HCT116 (cell line): ENCODE measurements around the gene PISD. TPM values are rescaled to one million over a fixed set of nuclear protein-coding genes. Genes with fewer than 3 reads are reported as not detected.
A peak's percentile ranks its signal among the peaks of the same experiment; 100 is the strongest.

ENCODE experiments used
- ATAC-seq: fragments of 200-7000 bp; cut with Tn5 transposase; 2 replicates; pipeline ENCODE4 v1.9.1; 2020; ENCODE audit warnings: mild to moderate bottlenecking, moderate library complexity
- BruUV-seq: library from RNA; stranded (reverse); fragments of 400-500 nt; replicated peaks from 2 replicates; lab custom pipeline; 2021; lab: Mats Ljungman, UMichigan
- CTCF ChIA-PET: fragments of 300-600 bp; sonication (Branson Sonifier 250); formaldehyde crosslinking; loops from one replicate; lab custom pipeline; 2021; ENCODE audit warnings: antibody characterized with exemption; lab: Charles Lee
- POLR2A ChIA-PET: fragments of 300-600, 350-600 bp; sonication (Branson Sonifier 250); formaldehyde crosslinking; loops from one replicate; lab custom pipeline; 2021; ENCODE audit warnings: antibody characterized with exemption; lab: Charles Lee
- RAD21 ChIA-PET, 2 experiments: fragments of 300-600 bp; sonication (Branson Sonifier 250); formaldehyde crosslinking; loops; one replicate each; lab custom pipeline; 2023; ENCODE audit warnings: low total read pairs in 2 of 2; ENCODE audit not compliant: uncharacterized antibody in 2 of 2, unreplicated experiment in 2 of 2, low non-redundant PET in 1 of 2; lab: Charles Lee
- DNase-seq: peaks from one replicate; pipeline ENCODE4 v3.0.0-alpha.2; 2010; ENCODE audit warnings: low read depth, low spot score
- H2AFZ ChIP-seq: fragments of 200-600 bp; shearing (Covaris generic), sonication (generic); 2 replicates; pipeline ENCODE4 v1.6.1; 2017; ENCODE audit warnings: low read depth, mixed run types, mixed read lengths, antibody characterized with exemption, low read length; ENCODE audit not compliant: poor library complexity, severe bottlenecking
- H3K27ac ChIP-seq: 2 replicates; pipeline ENCODE4 v1.5.1; 2012; ENCODE audit warnings: low read depth, low read length
- H3K27me3 ChIP-seq: fragments of 200-600 bp; sonication (generic); 2 replicates; pipeline ENCODE4 v1.6.1; 2016; ENCODE audit warnings: mixed run types, low read length, mixed read lengths; ENCODE audit not compliant: insufficient read depth
- H3K36me3 ChIP-seq, 2 experiments: fragments of 200-500 bp in 1 of 2; fragments of 200-600 bp in 1 of 2; sonication (Bioruptor generic) in 1 of 2; sonication (generic) in 1 of 2; 2 replicates each; pipeline versions ENCODE4 v1.5.1 to v1.6.1; 2014 to 2016; ENCODE audit warnings: low read length in 2 of 2, inconsistent platforms in 1 of 2, mixed read lengths in 1 of 2, mixed run types in 1 of 2; ENCODE audit not compliant: insufficient read depth in 2 of 2, control insufficient read depth in 1 of 2
- H3K4me1 ChIP-seq, 2 experiments: fragments of 200-600 bp in 1 of 2; sonication (generic) in 1 of 2; 2 replicates each; pipeline versions ENCODE4 v1.5.1 to v1.6.1; 2012 to 2017; ENCODE audit warnings: low read length in 2 of 2, inconsistent platforms in 1 of 2, mild to moderate bottlenecking in 1 of 2, mixed read lengths in 1 of 2, mixed run types in 1 of 2, moderate library complexity in 1 of 2; ENCODE audit not compliant: insufficient read depth in 2 of 2, control insufficient read depth in 1 of 2
- H3K4me2 ChIP-seq: fragments of 200-600 bp; sonication (generic); 2 replicates; pipeline ENCODE4 v1.6.1; 2017; ENCODE audit warnings: mixed run types, low read length, mixed read lengths
- H3K4me3 ChIP-seq, 2 experiments: fragments of 200-600 bp in 1 of 2; sonication (generic) in 1 of 2; replicated peaks in 1 of 2; 2 replicates each; pipeline ENCODE4 v1.5.1; 2011 to 2016; ENCODE audit warnings: low read length in 2 of 2, control low read depth in 1 of 2, low read depth in 1 of 2, mild to moderate bottlenecking in 1 of 2, mixed read lengths in 1 of 2, mixed run types in 1 of 2
- H3K79me2 ChIP-seq: fragments of 200-600 bp; sonication (generic); 2 replicates; pipeline ENCODE4 v1.6.1; 2017; ENCODE audit warnings: mild to moderate bottlenecking, mixed run types, low read length, moderate library complexity, mixed read lengths; ENCODE audit not compliant: insufficient read depth
- H3K9ac ChIP-seq: fragments of 200-600 bp; sonication (generic); 2 replicates; pipeline ENCODE4 v1.6.1; 2016; ENCODE audit warnings: low read length, mixed read lengths
- H3K9me2 ChIP-seq: fragments of 200-600 bp; sonication (generic), shearing (Covaris generic); 2 replicates; pipeline ENCODE4 v1.6.1; 2017; ENCODE audit warnings: mixed run types, mild to moderate bottlenecking, moderate library complexity; ENCODE audit not compliant: insufficient read depth
- H3K9me3 ChIP-seq, 2 experiments: fragments of 200-500 bp in 1 of 2; fragments of 200-600 bp in 1 of 2; sonication (Bioruptor generic) in 1 of 2; sonication (generic) in 1 of 2; 2 replicates each; pipeline ENCODE4 v1.6.1; 2014 to 2017; ENCODE audit warnings: low read length in 2 of 2, mixed read lengths in 2 of 2, inconsistent platforms in 1 of 2, low read depth in 1 of 2, mild to moderate bottlenecking in 1 of 2, mixed run types in 1 of 2, moderate library complexity in 1 of 2; ENCODE audit not compliant: control insufficient read depth in 1 of 2, insufficient read depth in 1 of 2
- H4K20me1 ChIP-seq: fragments of 200-600 bp; sonication (generic), shearing (Covaris generic); 2 replicates; pipeline ENCODE4 v1.6.1; 2017; ENCODE audit warnings: mixed run types, mild to moderate bottlenecking, moderate library complexity; ENCODE audit not compliant: insufficient read depth
- CBX3 ChIP-seq: IDR thresholded peaks from 2 replicates; pipeline ENCODE4 v1.6.1; 2012; ENCODE audit warnings: low read depth
- CEBPB ChIP-seq: IDR thresholded peaks from 2 replicates; pipeline ENCODE4 v1.6.1; 2012; ENCODE audit warnings: low read depth
- EGR1 ChIP-seq: IDR thresholded peaks from 2 replicates; pipeline ENCODE4 v1.6.1; 2012; ENCODE audit warnings: low read depth
- ELF1 ChIP-seq: IDR thresholded peaks from 2 replicates; pipeline ENCODE4 v1.6.1; 2012; ENCODE audit warnings: low read depth, borderline replicate concordance
- JUND ChIP-seq: IDR thresholded peaks from 2 replicates; pipeline ENCODE4 v1.6.1; 2012
- RAD21 ChIP-seq: IDR thresholded peaks from 2 replicates; pipeline ENCODE4 v1.6.1; 2012; ENCODE audit warnings: low read depth, mild to moderate bottlenecking
- SIN3A ChIP-seq: IDR thresholded peaks from 2 replicates; pipeline ENCODE4 v1.6.1; 2012; ENCODE audit warnings: low read depth
- YY1 ChIP-seq: IDR thresholded peaks from 2 replicates; pipeline ENCODE4 v1.6.1; 2011; ENCODE audit warnings: low read length, low read depth, moderate library complexity, mild to moderate bottlenecking; ENCODE audit not compliant: insufficient replicate concordance; ENCODE audit errors: extremely low read depth
- ZBTB33 ChIP-seq: IDR thresholded peaks from 2 replicates; pipeline ENCODE4 v1.6.1; 2011; ENCODE audit warnings: mild to moderate bottlenecking, low read length, moderate library complexity; ENCODE audit not compliant: insufficient replicate concordance; ENCODE audit errors: extremely low read depth
- ZFX ChIP-seq: fragments of 450-650 bp; IDR thresholded peaks from 2 replicates; pipeline ENCODE4 v1.6.1; 2017
- intact Hi-C: fragments of 100-400 bp; cut with micrococcal nuclease; formaldehyde crosslinking; loops from 2 replicates; pipeline ENCODE4 v1.10.0; 2022
- total RNA-seq: library from RNA; stranded (reverse); gene quantifications from one replicate; pipeline ENCODE4 v1.2.1, GENCODE V29; 2021; ENCODE audit not compliant: unreplicated experiment
- TF ChIP-seq, protein P1 (sequence below), 3 experiments: fragments of 200-600 bp in 1 of 3; sonication (generic) in 1 of 3; IDR thresholded peaks in 2 of 3; conservative IDR thresholded peaks in 1 of 3; 2 replicates each; pipeline ENCODE4 v1.5.1; 2012 to 2017; ENCODE audit warnings: low read depth in 2 of 3, low read length in 2 of 3, antibody characterized with exemption in 1 of 3, borderline replicate concordance in 1 of 3, control low read depth in 1 of 3, mild to moderate bottlenecking in 1 of 3, mixed read lengths in 1 of 3, mixed run types in 1 of 3, moderate library complexity in 1 of 3; ENCODE audit not compliant: insufficient read depth in 1 of 3
- TF ChIP-seq, protein P2 (sequence below): IDR thresholded peaks from 2 replicates; pipeline ENCODE4 v1.6.1; 2012

PISD gene
- total RNA-seq, 1 experiment from 2014 or later = 47.1 TPM

- H3K4me2 ChIP-seq = no peak overlapping the region
- ChIA-PET RAD21 (no interaction called here), POLR2A (no interaction called here), CTCF (interaction anchor here (1.4 to 1.6 kb wide), 2 partner anchors 77 to 332 kb away, joined by 4 to 5 read pairs; no protein-coding TSS in a partner anchor)
- peaks cover 83% of the 10 kb centered on the region for H3K79me2 ChIP-seq
- peaks cover 0 to 3% of the 10 kb centered on the region in 2 experiments; a peak in 2 of 4 replicates for H3K36me3 ChIP-seq
- DNase-seq = no peak
- H3K27me3 ChIP-seq = no peaks in the 10 kb centered on the region
- H4K20me1 ChIP-seq = 0 out of 2 replicates have a peak, but pooled peaks cover 6% of the 10 kb centered on the region
- intact Hi-C loops = loop anchor here (10.0 kb wide), 1 partner anchor 293 kb away; the partner anchor contains the start of gene PATZ1
- H3K9ac ChIP-seq = peak overlapping the region; percentile 25
- no peak overlapping the region for H3K4me3 ChIP-seq
- TF ChIP-seq EGR1 = no peak
- TF ChIP-seq ZBTB33 = no peak
- TF ChIP-seq YY1 = no peak
- TF ChIP-seq, protein P1, sequence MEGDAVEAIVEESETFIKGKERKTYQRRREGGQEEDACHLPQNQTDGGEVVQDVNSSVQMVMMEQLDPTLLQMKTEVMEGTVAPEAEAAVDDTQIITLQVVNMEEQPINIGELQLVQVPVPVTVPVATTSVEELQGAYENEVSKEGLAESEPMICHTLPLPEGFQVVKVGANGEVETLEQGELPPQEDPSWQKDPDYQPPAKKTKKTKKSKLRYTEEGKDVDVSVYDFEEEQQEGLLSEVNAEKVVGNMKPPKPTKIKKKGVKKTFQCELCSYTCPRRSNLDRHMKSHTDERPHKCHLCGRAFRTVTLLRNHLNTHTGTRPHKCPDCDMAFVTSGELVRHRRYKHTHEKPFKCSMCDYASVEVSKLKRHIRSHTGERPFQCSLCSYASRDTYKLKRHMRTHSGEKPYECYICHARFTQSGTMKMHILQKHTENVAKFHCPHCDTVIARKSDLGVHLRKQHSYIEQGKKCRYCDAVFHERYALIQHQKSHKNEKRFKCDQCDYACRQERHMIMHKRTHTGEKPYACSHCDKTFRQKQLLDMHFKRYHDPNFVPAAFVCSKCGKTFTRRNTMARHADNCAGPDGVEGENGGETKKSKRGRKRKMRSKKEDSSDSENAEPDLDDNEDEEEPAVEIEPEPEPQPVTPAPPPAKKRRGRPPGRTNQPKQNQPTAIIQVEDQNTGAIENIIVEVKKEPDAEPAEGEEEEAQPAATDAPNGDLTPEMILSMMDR (IDR thresholded peaks at IDR 0.05 in 2 of 3, conservative IDR thresholded peaks at IDR 0.05 in 1 of 3; ENCODE audit: borderline replicate concordance in 1 of 3, insufficient read depth in 1 of 3, low read depth in 2 of 3, low read length in 2 of 3) = no peak
- TF ChIP-seq ELF1 = no peak
- no peak for TF ChIP-seq CBX3
- TF ChIP-seq, protein P2, sequence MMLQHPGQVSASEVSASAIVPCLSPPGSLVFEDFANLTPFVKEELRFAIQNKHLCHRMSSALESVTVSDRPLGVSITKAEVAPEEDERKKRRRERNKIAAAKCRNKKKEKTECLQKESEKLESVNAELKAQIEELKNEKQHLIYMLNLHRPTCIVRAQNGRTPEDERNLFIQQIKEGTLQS = no peak
- TF ChIP-seq RAD21 = no peak
- no peak for TF ChIP-seq SIN3A
- no peak for TF ChIP-seq CEBPB
- no peak for TF ChIP-seq ZFX
- TF ChIP-seq JUND = no peak
- peaks cover 35 to 70% of the 10 kb centered on the region in 2 experiments for H3K4me1 ChIP-seq
- BruUV-seq = no TSS peak
- peak overlapping the region; percentile 17; the same call in 1 of the 2 replicates for H3K27ac ChIP-seq
- ATAC-seq = no peak
- H3K9me2 ChIP-seq = no peaks in the 10 kb centered on the region
- H2AFZ ChIP-seq = no peak overlapping the region
- no peaks in the 10 kb centered on the region for H3K9me3 ChIP-seq
These were observed 24.0 kb downstream of the PISD start for GRCh38 chr22:31637891-31638618.
